ENCODE data around the gene SH2D4B. TPM values are rescaled to one million over a fixed set of nuclear protein-coding genes. Genes with fewer than 3 reads are reported as not detected.

SH2D4B gene
- total and polyA plus RNA-seq, 2 experiments from 2014 or later: not detected

DNA sequence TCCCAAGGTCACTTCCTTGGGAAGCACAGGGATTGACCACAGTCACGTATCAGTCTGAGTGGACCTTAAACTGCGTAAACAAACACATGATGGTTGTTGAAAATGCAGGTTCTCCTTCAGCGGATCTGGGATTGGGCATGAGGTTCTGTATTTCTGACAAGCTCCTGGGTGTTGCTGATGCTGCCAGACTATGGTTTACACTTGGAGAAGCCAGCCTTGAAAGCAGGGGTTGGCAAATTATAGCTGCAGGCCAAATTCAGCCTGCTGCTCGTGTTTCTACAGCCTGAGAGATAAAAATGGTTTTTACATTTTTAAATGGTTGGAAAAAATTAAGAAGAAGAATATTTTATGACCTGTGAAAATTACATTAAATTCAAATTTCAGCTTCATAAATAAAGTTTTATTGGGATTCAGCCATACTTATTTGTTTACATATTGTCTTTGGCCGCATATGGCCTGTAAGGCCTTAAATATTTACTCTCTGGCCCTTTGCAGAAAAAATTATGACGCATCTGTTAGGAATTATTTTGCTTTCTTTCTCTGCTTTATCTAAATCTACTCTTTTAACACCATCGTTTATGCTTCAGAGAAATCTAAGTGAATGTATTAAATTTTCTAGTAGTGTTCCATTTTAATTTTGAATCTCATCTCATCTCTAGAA, 109.6 kb downstream of the SH2D4B start:
- WGBS (ENCODE audit: low lambda C conversion rate, missing lambda C conversion rate): 51% methylated on average over 7 of the region's 7 CpGs
- no peak overlapping the region for H3K27ac ChIP-seq
- TF ChIP-seq EZH2 (IDR thresholded peaks at IDR 0.05; ENCODE audit: borderline replicate concordance) (no peak), EZH2phosphoT487 (IDR thresholded peaks at IDR 0.05; ENCODE audit: low read depth, severe bottlenecking, unreplicated experiment) (no peak), CTCF (IDR thresholded peaks at IDR 0.05; ENCODE audit: poor library complexity) (no peak)

GRCh38 chr10:80648106-80648505, 110.4 kb downstream of the SH2D4B start:
- H3K4me3 ChIP-seq: no peak overlapping the region
- H3K27ac ChIP-seq: no peak overlapping the region
- H4K20me1 ChIP-seq (ENCODE audit: insufficient read depth, poor library complexity, severe bottlenecking): no peaks in the 10 kb centered on the region
- H3K27me3 ChIP-seq: no peaks in the 10 kb centered on the region
- no peaks in the 10 kb centered on the region for H3K9me2 ChIP-seq (replicated peaks; ENCODE audit: insufficient read depth)
- no peaks in the 10 kb centered on the region for H3K36me3 ChIP-seq (replicated peaks; ENCODE audit: insufficient read depth, low read depth)
- H3K4me1 ChIP-seq (ENCODE audit: insufficient read depth): peaks cover 8% of the 10 kb centered on the region
- no peak for TF ChIP-seq EZH2 (IDR thresholded peaks at IDR 0.05; ENCODE audit: borderline replicate concordance)
- TF ChIP-seq CTCF (IDR thresholded peaks at IDR 0.05; ENCODE audit: poor library complexity): no peak
- TF ChIP-seq EZH2phosphoT487 (IDR thresholded peaks at IDR 0.05; ENCODE audit: low read depth, severe bottlenecking, unreplicated experiment): no peak
- H2AFZ ChIP-seq: no peak overlapping the region
- H3K79me2 ChIP-seq: no peaks in the 10 kb centered on the region
- 64% methylated on average over 5 of the region's 5 CpGs for WGBS (ENCODE audit: low lambda C conversion rate, missing lambda C conversion rate)
- no peak overlapping the region for H3K4me2 ChIP-seq
- no peaks in the 10 kb centered on the region for H3K9me3 ChIP-seq (ENCODE audit: low read depth)
- DNase-seq (ENCODE audit: low spot score): no peak

More for the DNA sequence above, 109.6 kb downstream of the SH2D4B start:
- DNase-seq (ENCODE audit: low spot score): no peak
- no peaks in the 10 kb centered on the region for H3K27me3 ChIP-seq
- H3K4me3 ChIP-seq: no peak overlapping the region
- H3K4me1 ChIP-seq (ENCODE audit: insufficient read depth): peaks cover 8% of the 10 kb centered on the region
- no peaks in the 10 kb centered on the region for H4K20me1 ChIP-seq (ENCODE audit: insufficient read depth, poor library complexity, severe bottlenecking)
- no peaks in the 10 kb centered on the region for H3K9me2 ChIP-seq (replicated peaks; ENCODE audit: insufficient read depth)
- no peak overlapping the region for H2AFZ ChIP-seq
- peak overlapping the region; percentile 26 for H3K4me2 ChIP-seq
- no peaks in the 10 kb centered on the region for H3K36me3 ChIP-seq (replicated peaks; ENCODE audit: insufficient read depth, low read depth)
- H3K79me2 ChIP-seq: no peaks in the 10 kb centered on the region
- no peaks in the 10 kb centered on the region for H3K9me3 ChIP-seq (ENCODE audit: low read depth)

DNA sequence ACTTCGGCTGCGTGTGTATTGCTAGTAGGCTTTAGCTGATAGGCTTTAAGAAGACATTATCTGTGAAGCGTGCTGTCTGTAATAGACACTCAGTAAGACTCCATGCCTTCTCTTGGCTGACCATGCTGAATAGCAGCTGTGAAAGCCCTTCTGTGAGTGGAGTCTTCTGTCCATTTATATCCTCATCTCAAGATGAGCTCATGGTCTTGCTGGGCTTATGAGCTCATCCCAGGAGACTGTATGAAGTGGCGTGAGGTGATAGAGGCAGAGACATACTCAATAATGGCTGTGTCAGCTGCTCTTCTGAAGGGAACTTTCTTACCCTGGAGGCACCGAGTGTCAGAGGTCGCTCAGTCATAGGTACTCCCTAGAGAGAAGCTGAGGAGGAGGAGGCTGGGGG, 111.5 kb downstream of the SH2D4B start:
- no peak overlapping the region for H2AFZ ChIP-seq
- no peak overlapping the region for H3K4me3 ChIP-seq
- no peaks in the 10 kb centered on the region for H3K9me2 ChIP-seq (replicated peaks; ENCODE audit: insufficient read depth)
- WGBS (ENCODE audit: low lambda C conversion rate, missing lambda C conversion rate): 92% methylated on average over 6 of the region's 6 CpGs
- peaks cover 8% of the 10 kb centered on the region for H3K4me1 ChIP-seq (ENCODE audit: insufficient read depth)
- H3K27me3 ChIP-seq: no peaks in the 10 kb centered on the region
- no peaks in the 10 kb centered on the region for H3K9me3 ChIP-seq (ENCODE audit: low read depth)
- H4K20me1 ChIP-seq (ENCODE audit: insufficient read depth, poor library complexity, severe bottlenecking): no peaks in the 10 kb centered on the region
- no peak overlapping the region for H3K4me2 ChIP-seq
- DNase-seq (ENCODE audit: low spot score): no peak
- H3K79me2 ChIP-seq: no peaks in the 10 kb centered on the region
- no peak for TF ChIP-seq EZH2phosphoT487 (IDR thresholded peaks at IDR 0.05; ENCODE audit: low read depth, severe bottlenecking, unreplicated experiment)
- no peak for TF ChIP-seq EZH2 (IDR thresholded peaks at IDR 0.05; ENCODE audit: borderline replicate concordance)
- TF ChIP-seq CTCF (IDR thresholded peaks at IDR 0.05; ENCODE audit: poor library complexity): no peak
- no peak overlapping the region for H3K27ac ChIP-seq
- no peaks in the 10 kb centered on the region for H3K36me3 ChIP-seq (replicated peaks; ENCODE audit: insufficient read depth, low read depth)

Measured in hepatocyte (in vitro differentiated cells).